H1 (cell line): ENCODE data around the gene SPRYD3. TPM values are rescaled to one million over a fixed set of nuclear protein-coding genes. Genes with fewer than 3 reads are reported as not detected.
A peak's percentile ranks its signal among the peaks of the same experiment; 100 is the strongest.

Source experiments
- CTCF ChIA-PET: fragments of 300-600 bp; sonication (Branson Sonifier 250); formaldehyde crosslinking; loops from one replicate; lab custom pipeline; 2021; ENCODE audit not compliant: partially characterized antibody; lab: Charles Lee
- POLR2A ChIA-PET: fragments of 300-600 bp; sonication (Branson Sonifier 250); formaldehyde crosslinking; loops from one replicate; lab custom pipeline; 2021; ENCODE audit warnings: inconsistent platforms; ENCODE audit not compliant: partially characterized antibody; lab: Charles Lee
- DNase-seq, 2 experiments: peaks; one replicate each; pipeline versions ENCODE4 v3.0.0 to v3.0.0-alpha.2; 2010 to 2022; ENCODE audit warnings: low spot score in 2 of 2, low read depth in 1 of 2, mixed read lengths in 1 of 2
- FAIRE-seq: peaks from 2 replicates; lab custom pipeline; 2011; peaks lifted over from hg19 to GRCh38; lab: Jason Lieb, UNC
- H2AFZ ChIP-seq: 2 replicates; pipeline ENCODE4 v1.8.1; 2012; ENCODE audit warnings: low read length, inconsistent platforms
- H2AK5ac ChIP-seq: 2 replicates; pipeline ENCODE4 v1.6.1; 2013; ENCODE audit warnings: low read depth, low read length
- H2BK120ac ChIP-seq: replicated peaks from 2 replicates; pipeline ENCODE3; 2013; ENCODE audit warnings: low read depth, low read length, inconsistent platforms
- H2BK12ac ChIP-seq: 2 replicates; pipeline ENCODE4 v1.6.1; 2013; ENCODE audit warnings: low read depth, low read length
- H2BK15ac ChIP-seq: 2 replicates; pipeline ENCODE4 v1.6.1; 2013; ENCODE audit warnings: low read length
- H2BK20ac ChIP-seq: 2 replicates; pipeline ENCODE4 v1.6.1; 2013; ENCODE audit warnings: low read length
- H2BK5ac ChIP-seq: 2 replicates; pipeline ENCODE4 v1.6.1; 2013; ENCODE audit warnings: low read depth, low read length
- H3K14ac ChIP-seq: 2 replicates; pipeline ENCODE4 v1.6.1; 2013; ENCODE audit warnings: inconsistent platforms; ENCODE audit not compliant: insufficient read length
- H3K18ac ChIP-seq: 2 replicates; pipeline ENCODE4 v1.6.1; 2013; ENCODE audit warnings: low read length; ENCODE audit errors: extremely low read depth
- H3K23ac ChIP-seq: 2 replicates; pipeline ENCODE4 v1.6.1; 2013; ENCODE audit warnings: inconsistent platforms; ENCODE audit not compliant: insufficient read length
- H3K23me2 ChIP-seq: 2 replicates; pipeline ENCODE4 v1.6.1; 2013; ENCODE audit warnings: low read depth, low read length
- H3K27ac ChIP-seq: 2 replicates; pipeline ENCODE4 v1.6.1; 2011; ENCODE audit warnings: low read depth, low read length, inconsistent platforms
- H3K27me3 ChIP-seq, 4 experiments: replicated peaks in 1 of 4; 1 replicate in 1 of 4; 2 replicates in 3 of 4; pipeline versions ENCODE4 v1.6.1 to v1.8.1; 2011 to 2013; ENCODE audit warnings: low read length in 3 of 4, mild to moderate bottlenecking in 3 of 4, inconsistent platforms in 2 of 4, mixed read lengths in 2 of 4, moderate library complexity in 1 of 4; ENCODE audit not compliant: control insufficient read depth in 3 of 4, insufficient read depth in 3 of 4; ENCODE audit errors: extremely low read depth in 1 of 4
- H3K36me3 ChIP-seq, 4 experiments: 2 replicates each; pipeline versions ENCODE4 v1.6.1 to v1.8.1; 2011 to 2013; ENCODE audit warnings: mild to moderate bottlenecking in 4 of 4, low read length in 3 of 4, moderate library complexity in 2 of 4, control low read depth in 1 of 4, inconsistent platforms in 1 of 4; ENCODE audit not compliant: insufficient read depth in 4 of 4, control insufficient read depth in 2 of 4
- H3K4ac ChIP-seq: replicated peaks from 2 replicates; pipeline ENCODE3; 2013; ENCODE audit warnings: low read length, low read depth, mixed read lengths, inconsistent platforms; ENCODE audit not compliant: insufficient read length
- H3K4me1 ChIP-seq, 4 experiments: replicated peaks in 1 of 4; 1 replicate in 1 of 4; 2 replicates in 3 of 4; pipeline versions ENCODE4 v1.6.1 to v1.8.1; 2011 to 2013; ENCODE audit warnings: low read length in 3 of 4, inconsistent platforms in 2 of 4, mixed read lengths in 1 of 4; ENCODE audit not compliant: insufficient read depth in 4 of 4, control insufficient read depth in 3 of 4
- H3K4me2 ChIP-seq, 2 experiments: 2 replicates each; pipeline versions ENCODE4 v1.6.1 to v1.8.1; 2011 to 2013; ENCODE audit warnings: low read depth in 2 of 2, low read length in 2 of 2, control low read depth in 1 of 2, inconsistent platforms in 1 of 2, mild to moderate bottlenecking in 1 of 2; ENCODE audit not compliant: insufficient read depth in 1 of 2
- H3K4me3 ChIP-seq, 4 experiments: fragments of 200-600, 300-600 bp in 1 of 4; sonication (generic), shearing (Covaris generic), sonication (Bioruptor Twin) in 1 of 4; 2 replicates each; pipeline versions ENCODE4 v1.5.1 to v1.8.1; 2011 to 2016; ENCODE audit warnings: low read length in 4 of 4, low read depth in 3 of 4, control low read depth in 2 of 4, inconsistent platforms in 2 of 4, mild to moderate bottlenecking in 2 of 4, mixed read lengths in 1 of 4, moderate library complexity in 1 of 4; ENCODE audit not compliant: insufficient read depth in 2 of 4; ENCODE audit errors: extremely low read depth in 1 of 4
- H3K56ac ChIP-seq: replicated peaks from 2 replicates; pipeline ENCODE3; 2013; ENCODE audit warnings: low read depth, mild to moderate bottlenecking, mixed read lengths, low read length, inconsistent platforms; ENCODE audit not compliant: insufficient read length
- H3K79me1 ChIP-seq: 2 replicates; pipeline ENCODE4 v1.6.1; 2013; ENCODE audit warnings: low read depth, low read length, control low read depth
- H3K79me2 ChIP-seq, 2 experiments: 2 replicates each; pipeline versions ENCODE4 v1.6.1 to v1.8.1; 2012 to 2013; ENCODE audit warnings: low read length in 2 of 2, mild to moderate bottlenecking in 2 of 2, inconsistent platforms in 1 of 2; ENCODE audit not compliant: insufficient read depth in 2 of 2, control insufficient read depth in 1 of 2
- H3K9ac ChIP-seq, 4 experiments: replicated peaks in 1 of 4; 1 replicate in 1 of 4; 2 replicates in 3 of 4; pipeline versions ENCODE4 v1.6.1 to v1.8.1; 2011 to 2013; ENCODE audit warnings: low read depth in 3 of 4, low read length in 3 of 4, control low read depth in 2 of 4, mild to moderate bottlenecking in 2 of 4, moderate library complexity in 2 of 4, inconsistent platforms in 1 of 4; ENCODE audit errors: extremely low read depth in 1 of 4
- H3K9me3 ChIP-seq, 2 experiments: 2 replicates each; pipeline versions ENCODE4 v1.6.1 to v1.8.1; 2012 to 2013; ENCODE audit warnings: mild to moderate bottlenecking in 2 of 2, moderate library complexity in 2 of 2, control low read depth in 1 of 2, inconsistent platforms in 1 of 2, low read depth in 1 of 2, low read length in 1 of 2, mixed read lengths in 1 of 2; ENCODE audit not compliant: insufficient read depth in 2 of 2
- H4K20me1 ChIP-seq, 2 experiments: replicated peaks in 1 of 2; 2 replicates each; pipeline versions ENCODE3 to v1.8.1; 2011 to 2013; ENCODE audit warnings: inconsistent platforms in 2 of 2, low read length in 2 of 2, mild to moderate bottlenecking in 1 of 2; ENCODE audit not compliant: insufficient read depth in 2 of 2, control insufficient read depth in 1 of 2
- H4K5ac ChIP-seq: 2 replicates; pipeline ENCODE4 v1.6.1; 2013; ENCODE audit warnings: low read length, low read depth, mixed read lengths, inconsistent platforms; ENCODE audit not compliant: insufficient read length
- H4K8ac ChIP-seq: 2 replicates; pipeline ENCODE4 v1.8.0; 2013; ENCODE audit warnings: mild to moderate bottlenecking, moderate library complexity, low read length, inconsistent platforms; ENCODE audit not compliant: insufficient read depth; ENCODE audit errors: extremely low read depth
- H4K91ac ChIP-seq: replicated peaks from 2 replicates; pipeline ENCODE3; 2013; ENCODE audit warnings: low read length, mixed read lengths, inconsistent platforms; ENCODE audit not compliant: insufficient read length
- BACH1 ChIP-seq: IDR thresholded peaks from 2 replicates; pipeline ENCODE4 v1.6.1; 2012; ENCODE audit warnings: low read length, improper control_type of control experiment
- CBX8 ChIP-seq: fragments of 300-800, 300-1000 bp; sonication (generic); IDR thresholded peaks from 2 replicates; pipeline ENCODE4 v1.7.1; 2016; ENCODE audit warnings: low read depth, low read length, borderline replicate concordance
- CHD1 ChIP-seq: IDR thresholded peaks from 2 replicates; pipeline ENCODE4 v1.6.1; 2012; ENCODE audit warnings: low read depth, low read length, improper control_type of control experiment
- HDAC2 ChIP-seq, 2 experiments: fragments of 300-600 bp in 1 of 2; sonication (generic) in 1 of 2; IDR thresholded peaks; 2 replicates each; pipeline ENCODE4 v1.6.1; 2011 to 2012; ENCODE audit warnings: low read depth in 2 of 2, low read length in 2 of 2, mild to moderate bottlenecking in 2 of 2, moderate library complexity in 2 of 2, borderline replicate concordance in 1 of 2, inconsistent platforms in 1 of 2
- KDM1A ChIP-seq: fragments of 200-600, 300-600 bp; sonication (generic); IDR thresholded peaks from 2 replicates; pipeline ENCODE4 v1.7.1; 2016; ENCODE audit warnings: mild to moderate bottlenecking, low read length, borderline replicate concordance
- NRF1 ChIP-seq: IDR thresholded peaks from 2 replicates; pipeline ENCODE4 v1.6.1; 2011; ENCODE audit warnings: mild to moderate bottlenecking, low read depth, low read length, improper control_type of control experiment
- RBBP5 ChIP-seq: IDR thresholded peaks from 2 replicates; pipeline ENCODE4 v1.7.1; 2012; ENCODE audit warnings: low read depth, mild to moderate bottlenecking, inconsistent platforms, low read length, moderate library complexity, borderline replicate concordance
- WGBS, 2 experiments: shearing (Covaris generic) in 1 of 2; methylation state at CpG; one replicate each; pipeline versions ENCODE4 v1.1.6 to v1.1.7; 2013 to 2015; ENCODE audit warnings: low lambda C conversion rate in 2 of 2, mixed read lengths in 2 of 2, inconsistent platforms in 1 of 2, low coverage in 1 of 2, missing lambda C conversion rate in 1 of 2; ENCODE audit not compliant: insufficient replicate concordance in 2 of 2, insufficient coverage in 1 of 2, insufficient read length in 1 of 2; ENCODE audit errors: extremely low coverage in 1 of 2, missing lambda C conversion rate in 1 of 2; 5-methylcytosine and 5-hydroxymethylcytosine counted together
- polyA plus RNA-seq, 7 experiments: library from polyadenylated mRNA; depleted of rRNA in 3 of 7; stranded (reverse) in 5 of 7; unstranded in 2 of 7; fragments of >200 nt in 5 of 7; fragments of 200-250 nt in 2 of 7; gene quantifications; 1 replicate in 5 of 7; 2 replicates in 1 of 7; 4 replicates in 1 of 7; pipeline versions ENCODE4 v1.2.1 to v1.2.3, GENCODE V29; 2011 to 2013; ENCODE audit warnings: missing spikeins in 2 of 7, mixed read lengths in 2 of 7
- total RNA-seq: library from RNA; stranded (reverse); fragmentation: NEBNext Ultra II Directional; extraction: Animal tissue kit (Norgen Biotek cat#: 25700); gene quantifications from 2 replicates; pipeline ENCODE4 v1.2.1, GENCODE V29; 2021
- TF ChIP-seq, protein P1 (sequence below): IDR thresholded peaks from 2 replicates; pipeline ENCODE4 v1.6.1; 2012; ENCODE audit warnings: inconsistent platforms

The SPRYD3 gene
- total and polyA plus RNA-seq, 2 of the 8 experiments (the other 6 are each of a cell fraction or from before 2014, with no cell fraction given) = 6.8 to 8.0 TPM

DNA sequence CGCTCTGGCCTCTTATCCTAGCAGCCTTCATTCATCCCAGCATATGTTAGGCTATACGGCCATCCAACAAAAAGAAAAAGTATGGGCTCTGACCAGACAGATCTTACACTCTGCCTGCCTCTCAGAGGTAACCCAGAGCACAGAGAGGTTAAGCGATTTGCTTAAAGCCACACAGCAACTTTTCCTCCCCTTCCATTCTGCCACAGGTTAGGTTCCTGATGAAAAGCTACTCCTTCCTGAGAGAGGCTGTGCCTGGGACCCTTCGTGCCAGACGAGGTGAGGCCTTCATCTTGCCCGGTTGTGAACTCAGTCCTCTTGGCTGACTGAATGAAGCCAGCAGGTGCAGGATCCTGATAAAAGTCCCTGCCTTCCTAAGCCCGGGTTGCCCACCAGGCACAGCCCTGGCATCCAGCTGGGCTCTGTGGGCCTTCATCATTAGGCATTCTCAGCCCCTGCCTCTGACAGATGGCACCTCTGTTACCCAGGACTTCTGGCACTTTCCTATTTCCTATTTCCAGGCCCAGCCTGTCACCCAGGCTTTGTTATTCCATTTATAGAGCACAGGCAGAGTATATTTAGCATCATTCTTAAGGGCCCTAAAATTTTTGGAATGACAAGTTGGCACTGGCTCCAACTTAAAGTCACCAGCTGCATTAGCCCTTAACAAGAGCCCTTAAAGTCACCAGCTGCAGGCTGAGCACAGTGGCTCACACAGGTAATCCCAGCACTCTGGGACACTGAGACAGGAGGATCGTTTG is 36.9 kb upstream of the SPRYD3 start:
- no peak overlapping the region for H2BK20ac ChIP-seq
- no peak overlapping the region for H3K4ac ChIP-seq
- no peaks in the 10 kb centered on the region for H3K79me1 ChIP-seq
- H3K23ac ChIP-seq = no peak overlapping the region
- H4K20me1 ChIP-seq = no peaks in the 10 kb centered on the region
- TF ChIP-seq CBX8 = no peak
- TF ChIP-seq, protein P1, sequence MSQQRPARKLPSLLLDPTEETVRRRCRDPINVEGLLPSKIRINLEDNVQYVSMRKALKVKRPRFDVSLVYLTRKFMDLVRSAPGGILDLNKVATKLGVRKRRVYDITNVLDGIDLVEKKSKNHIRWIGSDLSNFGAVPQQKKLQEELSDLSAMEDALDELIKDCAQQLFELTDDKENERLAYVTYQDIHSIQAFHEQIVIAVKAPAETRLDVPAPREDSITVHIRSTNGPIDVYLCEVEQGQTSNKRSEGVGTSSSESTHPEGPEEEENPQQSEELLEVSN = no peak
- TF ChIP-seq RBBP5 = no peak
- no peak for TF ChIP-seq CHD1
- TF ChIP-seq NRF1 = no peak
- TF ChIP-seq KDM1A = peak; percentile 99
- peak in 1 of 2 experiments; percentile 94; a peak in 2 of 4 replicates for TF ChIP-seq HDAC2 (IDR thresholded peaks at IDR 0.05; ENCODE audit: borderline replicate concordance in 1 of 2, low read depth in 2 of 2, low read length in 2 of 2)
- no peak for TF ChIP-seq BACH1
- H3K36me3 ChIP-seq = no peaks in the 10 kb centered on the region
- no peak overlapping the region for H4K91ac ChIP-seq
- H3K27ac ChIP-seq = no peak overlapping the region
- 92% methylated on average over 8 of the region's 8 CpGs; no CpG with 5 or more reads in 1 of the 2 experiments for WGBS, 2 experiments
- H3K79me2 ChIP-seq = no peaks in the 10 kb centered on the region
- H3K4me1 ChIP-seq = peaks cover 0 to 3% (median 2%) of the 10 kb centered on the region in 4 experiments; a peak in 3 of 7 replicates
- no peak overlapping the region for H3K9ac ChIP-seq
- H2AFZ ChIP-seq = no peak overlapping the region
- POLR2A ChIA-PET = interaction anchor here (0.6 to 1.1 kb wide), 4 partner anchors 17 to 65 kb away, joined by 3 read pairs; partner anchors contain the start of genes CSAD and ZNF740
- no peak overlapping the region for H2BK5ac ChIP-seq
- DNase-seq = no peak
- H3K14ac ChIP-seq = no peak overlapping the region
- H3K4me3 ChIP-seq = no peak overlapping the region
- no peak overlapping the region for H2BK12ac ChIP-seq
- no peaks in the 10 kb centered on the region for H3K27me3 ChIP-seq
- no peak overlapping the region for H2BK120ac ChIP-seq
- CTCF ChIA-PET = interaction anchor here (0.6 to 4.8 kb wide), 11 partner anchors 13 to 1276 kb away, joined by 3 to 20 read pairs (median 3); partner anchors contain the start of genes IGFBP6 and SOAT2
- FAIRE-seq = no peak
- H4K8ac ChIP-seq = no peak overlapping the region
- no peak overlapping the region for H3K18ac ChIP-seq
- no peak overlapping the region for H4K5ac ChIP-seq
- no peak overlapping the region for H3K4me2 ChIP-seq
- H3K56ac ChIP-seq = no peak overlapping the region
- no peak overlapping the region for H2BK15ac ChIP-seq
- H3K23me2 ChIP-seq = 0 out of 2 replicates have a peak, but pooled peaks cover 3% of the 10 kb centered on the region
- no peaks in the 10 kb centered on the region for H3K9me3 ChIP-seq
- no peak overlapping the region for H2AK5ac ChIP-seq
